Stimulated activated CD4-positive, alpha-beta T cell treated with anti-CD3 and anti-CD28 coated beads, Interleukin-2, amount 100 ng/mL, for 24 hours (primary cell): ENCODE measurements around the gene PSMD13.

Source experiments
- DNase-seq, 2 donors: peaks; one replicate each; pipeline ENCODE4 v3.0.0-alpha.2; 2020

The PSMD13 gene

DNA sequence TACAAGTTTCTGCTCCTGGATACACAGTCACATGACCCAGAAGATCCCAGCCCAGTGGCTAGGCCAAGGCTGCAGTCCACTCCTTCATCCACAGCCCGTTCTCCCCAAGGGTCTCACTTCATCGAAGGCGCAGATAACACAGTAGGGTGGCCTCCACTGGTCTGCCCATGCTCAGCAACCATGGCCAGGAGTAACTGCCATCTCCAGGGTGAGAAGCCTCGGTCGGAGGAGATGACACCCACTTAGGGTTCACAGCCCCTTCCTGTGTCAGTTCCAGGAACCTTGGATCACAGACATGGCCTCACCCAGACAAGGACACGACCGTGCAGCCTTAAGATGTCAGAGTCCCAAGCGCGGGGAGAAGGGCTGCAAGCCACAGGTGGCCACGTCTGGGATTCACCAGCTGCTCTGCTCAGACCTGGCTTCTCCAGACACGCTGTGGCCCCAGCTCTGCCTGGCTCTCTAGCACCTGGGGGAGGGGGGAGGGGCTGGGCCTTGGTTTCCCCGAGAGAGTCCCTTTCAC lies 32.1 kb upstream of the PSMD13 start:
- DNase-seq, result no peak

DNA sequence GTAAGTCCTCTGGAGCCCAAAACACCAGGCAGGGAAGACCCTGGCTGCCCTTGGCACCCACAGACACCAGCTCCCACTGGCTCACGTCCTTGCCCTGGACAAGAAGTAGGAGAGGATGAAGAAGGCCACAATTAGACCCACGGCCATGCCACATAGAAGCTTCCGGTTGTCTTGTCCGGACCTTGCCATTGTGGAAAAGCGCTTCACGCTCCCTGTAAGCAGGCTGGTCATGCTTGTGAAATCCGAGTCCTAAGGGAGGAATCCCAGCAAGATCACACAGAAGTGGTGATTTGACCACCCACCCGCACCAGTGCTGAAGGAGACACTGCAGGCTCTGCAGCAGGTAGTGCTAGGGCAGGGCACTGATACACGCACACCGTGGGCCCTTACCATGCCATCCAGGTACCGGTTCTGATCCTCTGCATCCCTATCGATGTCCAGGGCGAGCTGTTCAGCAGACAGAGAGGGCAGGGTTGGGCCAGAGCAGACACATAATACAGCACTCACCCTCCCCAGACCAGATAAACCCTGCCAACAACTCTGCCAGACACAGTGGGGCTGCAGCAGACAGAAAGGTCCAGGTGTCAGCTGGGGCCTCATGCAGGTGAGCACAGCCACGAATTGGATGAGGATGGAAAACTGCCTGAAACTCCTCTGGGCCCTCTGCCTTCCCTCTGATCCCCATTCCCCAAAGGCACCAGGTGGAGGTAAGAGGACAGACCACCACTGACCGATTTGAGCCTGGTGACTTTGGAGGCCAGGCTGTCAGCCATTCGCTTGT lies 31.4 kb upstream of the PSMD13 start:
- no peak for DNase-seq

- DNase-seq, result peak in 1 of 2 donors; percentile 15
Measured at GRCh38 chr11:206002-206384, 30.8 kb upstream of the PSMD13 start.

GRCh38 chr11:206526-207207 lies 30.1 kb upstream of the PSMD13 start:
- peak; percentile 30 to 38 for DNase-seq

- DNase-seq, result peak; percentile 96 to 97
Measured at GRCh38 chr11:207208-207862, 29.4 kb upstream of the PSMD13 start, which contains the start of the genes BET1L and RIC8A. BET1L (minus strand) TSS chr11:207399; CDS start chr11:207321, 78 bp downstream. RIC8A (plus strand) TSS chr11:207708; CDS start chr11:208855, 1,147 bp downstream.

GRCh38 chr11:207863-208180 lies 29.0 kb upstream of the PSMD13 start:
- DNase-seq, result no peak

DNA sequence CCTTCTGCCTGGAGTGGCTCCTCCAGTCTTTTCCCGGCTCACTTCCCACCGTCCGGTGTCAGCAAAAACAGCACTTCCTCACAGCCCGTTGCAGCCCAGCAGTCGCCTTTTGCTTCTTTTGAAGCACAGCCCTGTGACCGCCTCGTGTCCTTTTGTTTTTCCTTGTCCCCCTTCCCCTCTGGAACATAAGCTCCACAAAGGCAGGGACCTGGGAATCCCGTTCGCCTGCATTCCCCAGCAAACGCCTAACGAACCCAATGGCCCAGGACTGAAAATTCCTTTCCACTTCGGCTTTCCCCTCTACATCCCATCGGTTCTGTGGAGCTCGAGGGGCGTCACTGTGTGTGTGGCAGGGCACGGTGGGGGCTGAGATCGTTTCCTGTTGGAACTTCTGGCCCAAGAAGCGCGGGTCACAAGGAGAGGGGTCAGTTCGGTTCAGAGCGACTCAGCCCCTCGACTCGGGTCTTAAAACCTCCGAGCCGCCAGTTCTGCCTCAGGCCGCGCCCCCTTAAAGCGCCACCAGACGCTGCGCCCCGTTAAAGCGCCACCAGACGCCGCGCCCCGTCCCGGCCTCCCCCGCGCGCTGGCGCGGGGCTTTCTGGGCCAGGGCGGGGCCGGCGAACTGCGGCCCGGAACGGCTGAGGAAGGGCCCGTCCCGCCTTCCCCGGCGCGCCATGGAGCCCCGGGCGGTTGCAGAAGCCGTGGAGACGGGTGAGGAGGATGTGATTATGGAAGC lies 28.4 kb upstream of the PSMD13 start:
- DNase-seq, result peak; percentile 82 to 86

DNA sequence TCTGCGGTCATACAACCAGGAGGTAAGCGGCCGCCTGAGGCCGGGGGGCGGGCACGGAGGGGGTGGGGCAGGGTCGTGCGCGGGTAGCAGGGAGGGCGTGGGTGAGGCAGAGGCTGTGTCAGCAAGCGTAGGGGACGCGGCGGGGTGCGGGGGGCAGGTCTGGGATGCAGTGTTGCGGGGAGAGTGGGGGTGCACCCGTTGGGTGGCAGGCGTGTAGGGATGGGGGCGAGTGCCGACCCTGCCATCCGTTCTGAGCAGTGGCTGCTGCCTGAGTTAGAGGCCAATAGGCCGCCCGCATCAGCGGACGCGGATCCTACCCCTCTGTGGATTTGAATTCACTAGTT lies 27.9 kb upstream of the PSMD13 start:
- no peak for DNase-seq

DNA sequence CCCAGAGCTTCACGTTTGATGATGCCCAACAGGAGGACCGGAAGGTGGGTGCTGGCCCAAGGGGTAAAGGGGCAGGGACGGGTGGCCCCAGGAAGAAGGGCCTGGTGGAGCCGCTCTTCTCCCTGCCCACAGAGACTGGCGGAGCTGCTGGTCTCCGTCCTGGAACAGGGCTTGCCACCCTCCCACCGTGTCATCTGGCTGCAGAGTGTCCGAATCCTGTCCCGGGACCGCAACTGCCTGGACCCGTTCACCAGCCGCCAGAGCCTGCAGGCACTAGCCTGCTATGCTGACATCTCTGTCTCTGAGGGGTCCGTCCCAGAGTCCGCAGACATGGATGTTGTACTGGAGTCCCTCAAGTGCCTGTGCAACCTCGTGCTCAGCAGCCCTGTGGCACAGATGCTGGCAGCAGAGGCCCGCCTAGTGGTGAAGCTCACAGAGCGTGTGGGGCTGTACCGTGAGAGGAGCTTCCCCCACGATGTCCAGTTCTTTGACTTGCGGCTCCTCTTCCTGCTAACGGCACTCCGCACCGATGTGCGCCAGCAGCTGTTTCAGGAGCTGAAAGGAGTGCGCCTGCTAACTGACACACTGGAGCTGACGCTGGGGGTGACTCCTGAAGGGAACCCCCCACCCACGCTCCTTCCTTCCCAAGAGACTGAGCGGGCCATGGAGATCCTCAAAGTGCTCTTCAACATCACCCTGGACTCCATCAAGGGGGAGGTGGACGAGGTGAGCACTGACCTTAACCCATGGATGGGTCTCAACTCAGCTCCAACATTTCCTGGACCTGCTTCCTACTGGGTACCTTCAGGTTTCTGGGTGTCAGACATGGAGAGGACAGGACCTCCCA lies 27.3 kb upstream of the PSMD13 start:
- DNase-seq, result peak in 1 of 2 donors; percentile 18

GRCh38 chr11:210122-210802 lies 26.5 kb upstream of the PSMD13 start:
- no peak for DNase-seq

- DNase-seq, result no peak
Measured at GRCh38 chr11:210803-211180, 26.0 kb upstream of the PSMD13 start.

- no peak for DNase-seq
Measured at GRCh38 chr11:211295-211694, 25.5 kb upstream of the PSMD13 start.

DNA sequence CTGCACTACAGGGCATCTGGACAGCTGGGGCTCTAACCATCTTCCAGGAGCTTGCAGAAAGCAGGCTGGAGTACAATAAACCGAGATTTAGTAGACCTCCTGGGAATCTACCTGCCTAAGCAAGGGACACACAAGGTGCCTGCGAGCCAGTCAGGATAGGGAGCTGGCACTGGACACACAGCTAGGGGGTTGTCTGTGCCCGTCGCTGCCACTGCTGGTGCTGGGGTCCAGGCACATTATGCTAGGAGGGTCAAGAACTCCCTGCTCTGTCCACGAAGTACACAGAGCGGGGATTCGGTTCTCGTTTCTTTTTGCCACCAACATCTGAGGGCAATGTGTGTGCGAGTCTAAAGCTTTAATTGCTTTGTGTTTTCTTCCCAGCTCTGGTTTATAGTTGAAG lies 25.0 kb upstream of the PSMD13 start:
- no peak for DNase-seq

DNA sequence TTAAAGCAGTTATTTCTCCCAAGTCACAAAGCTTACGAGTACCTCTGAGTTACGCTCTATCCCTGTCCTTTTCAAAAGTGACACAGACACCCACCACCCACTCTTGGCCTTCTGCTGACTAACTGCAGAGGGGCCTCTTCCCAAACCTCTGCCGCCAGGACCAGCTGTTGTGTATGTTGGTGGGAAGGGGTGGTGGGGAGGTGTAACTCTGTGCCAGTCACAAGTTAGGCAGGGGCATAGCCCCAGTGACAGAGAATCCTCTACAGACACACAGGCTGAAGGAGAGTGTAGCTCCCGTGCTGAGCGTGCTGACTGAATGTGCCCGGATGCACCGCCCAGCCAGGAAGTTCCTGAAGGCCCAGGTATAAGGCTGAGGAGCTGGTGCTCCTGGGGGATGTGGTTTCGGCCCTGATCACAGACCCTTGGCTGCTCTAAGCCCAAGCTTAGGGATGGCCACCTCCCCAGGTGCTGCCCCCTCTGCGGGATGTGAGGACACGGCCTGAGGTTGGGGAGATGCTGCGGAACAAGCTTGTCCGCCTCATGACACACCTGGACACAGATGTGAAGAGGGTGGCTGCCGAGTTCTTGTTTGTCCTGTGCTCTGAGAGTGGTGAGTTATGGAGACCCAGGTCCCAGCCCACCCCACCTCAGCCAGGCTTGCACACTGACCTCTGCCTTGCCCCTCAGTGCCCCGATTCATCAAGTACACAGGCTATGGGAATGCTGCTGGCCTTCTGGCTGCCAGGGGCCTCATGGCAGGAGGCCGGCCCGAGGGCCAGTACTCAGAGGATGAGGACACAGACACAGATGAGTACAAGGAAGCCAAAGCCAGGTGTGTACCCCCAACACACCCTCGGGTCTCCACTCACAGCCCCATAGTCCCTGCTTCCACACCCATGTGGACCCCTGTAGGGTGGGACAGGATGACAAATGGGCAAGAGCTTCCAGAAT lies 24.4 kb upstream of the PSMD13 start:
- no peak for DNase-seq

DNA sequence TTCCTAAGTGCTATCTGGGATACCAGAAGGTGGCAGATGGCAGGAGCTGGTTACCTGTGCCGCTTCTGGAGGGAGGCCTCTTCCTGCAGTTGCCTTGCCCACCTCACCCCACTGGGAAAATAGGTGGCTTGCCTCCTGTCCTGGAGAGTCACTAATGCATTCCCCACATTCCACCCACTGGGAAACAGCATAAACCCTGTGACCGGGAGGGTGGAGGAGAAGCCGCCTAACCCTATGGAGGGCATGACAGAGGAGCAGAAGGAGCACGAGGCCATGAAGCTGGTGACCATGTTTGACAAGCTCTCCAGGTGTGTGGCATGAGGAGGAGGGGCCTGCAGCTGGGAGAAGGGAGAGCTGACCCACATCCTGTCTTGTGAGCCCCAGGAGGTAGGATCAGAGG lies 23.7 kb upstream of the PSMD13 start:
- no peak for DNase-seq

DNA sequence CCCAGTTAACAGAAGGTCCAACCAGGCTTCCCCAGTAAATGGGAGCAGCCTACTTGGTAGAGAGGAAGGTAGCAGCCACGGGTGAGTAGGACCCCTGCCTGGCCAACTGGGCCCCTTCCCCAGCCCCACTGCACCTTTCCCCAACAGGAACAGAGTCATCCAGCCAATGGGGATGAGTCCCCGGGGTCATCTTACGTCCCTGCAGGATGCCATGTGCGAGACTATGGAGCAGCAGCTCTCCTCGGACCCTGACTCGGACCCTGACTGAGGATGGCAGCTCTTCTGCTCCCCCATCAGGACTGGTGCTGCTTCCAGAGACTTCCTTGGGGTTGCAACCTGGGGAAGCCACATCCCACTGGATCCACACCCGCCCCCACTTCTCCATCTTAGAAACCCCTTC lies 22.7 kb upstream of the PSMD13 start:
- DNase-seq, result no peak

DNA sequence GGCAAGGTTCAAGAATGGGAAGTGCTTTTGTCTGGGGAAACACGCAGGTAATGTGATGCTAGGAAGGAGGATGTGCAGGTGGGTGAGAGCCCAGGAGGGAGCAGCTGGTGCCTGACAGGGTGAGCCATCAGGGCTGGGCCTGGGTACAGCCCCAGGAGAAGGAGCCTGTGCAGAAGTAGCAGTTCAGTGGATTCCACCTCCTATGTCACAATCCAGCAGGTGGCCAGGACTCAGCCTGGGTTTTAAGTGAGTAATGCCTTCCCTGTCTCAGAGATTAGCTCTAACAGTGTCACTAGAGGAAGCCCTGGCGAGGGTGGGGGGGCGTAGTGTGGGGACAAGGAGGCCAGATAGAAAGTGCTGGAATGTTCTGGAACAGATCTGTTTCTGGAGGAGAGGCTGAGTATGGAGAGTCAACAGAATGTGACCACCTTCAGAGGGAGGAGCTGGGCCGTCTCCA lies 21.2 kb upstream of the PSMD13 start:
- DNase-seq, result no peak

DNA sequence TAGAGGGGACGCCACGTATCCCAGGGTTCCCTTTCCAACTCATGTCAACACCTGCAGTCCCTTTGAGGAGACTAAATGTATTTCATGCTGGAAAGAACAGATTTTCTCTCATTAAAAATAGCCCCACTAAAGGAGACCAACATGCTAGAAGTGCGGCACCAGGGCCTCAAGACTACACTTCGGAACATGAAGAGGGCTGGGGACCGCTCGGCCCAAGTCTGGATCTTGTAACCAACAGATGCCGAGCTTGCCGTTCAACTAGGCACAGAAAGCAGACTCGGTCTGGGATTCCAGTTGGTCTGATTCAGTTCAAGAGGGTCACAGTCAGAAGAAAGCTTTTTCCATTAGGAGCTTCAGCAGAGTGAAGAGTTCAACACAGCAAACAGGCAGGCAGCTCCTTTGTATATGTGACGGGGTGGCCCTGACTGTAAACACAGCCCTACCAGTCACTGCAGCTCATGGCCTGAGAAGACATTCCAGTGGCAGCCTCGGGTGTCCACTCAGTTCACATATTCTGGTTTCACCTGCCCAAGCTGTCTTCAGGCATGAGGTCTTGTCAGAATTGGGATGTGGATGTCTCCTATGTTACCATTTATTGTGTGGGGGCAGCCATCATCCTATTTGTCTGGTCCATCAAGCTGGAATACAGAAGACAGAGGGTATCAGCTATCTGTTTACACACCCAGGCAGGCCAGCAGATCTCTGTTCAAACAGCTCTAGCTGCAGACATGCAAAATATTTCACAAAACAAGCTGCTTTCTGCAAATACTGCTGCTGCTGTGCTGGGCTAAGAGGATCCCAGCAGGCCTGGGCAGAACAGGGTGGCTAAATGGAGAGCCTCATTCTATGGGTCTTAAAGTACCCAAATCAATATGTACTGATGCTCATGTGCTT lies 20.4 kb upstream of the PSMD13 start:
- DNase-seq, result no peak

DNA sequence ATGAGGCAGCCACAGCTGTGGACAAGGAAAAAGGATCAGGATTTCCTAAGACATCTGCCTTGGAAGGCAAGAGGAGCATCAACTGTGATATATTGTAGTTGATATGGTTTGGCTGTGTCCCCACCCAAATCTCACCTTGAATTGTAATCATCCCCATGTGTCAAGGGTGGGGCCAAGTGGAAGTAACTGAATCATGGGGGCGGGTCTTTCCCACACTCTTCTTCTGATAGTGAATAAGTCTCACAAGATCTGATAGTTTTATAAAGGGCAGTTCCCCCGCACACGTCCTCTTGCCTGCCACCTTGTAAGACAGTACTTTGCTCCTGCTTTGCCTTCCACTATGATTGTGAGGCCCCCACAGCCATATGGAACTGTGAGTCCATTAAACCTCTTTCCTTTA lies 19.1 kb upstream of the PSMD13 start:
- no peak for DNase-seq
